ENCODE measurements around the gene FBRSL1. TPM values are rescaled to one million over a fixed set of nuclear protein-coding genes. Genes with fewer than 3 reads are reported as not detected.

Gene FBRSL1
- total RNA-seq, 3 donors from 2014 or later (not counting 1 experiment from before 2014, with no cell fraction given) = 67.5 to 78.0 (median 76.2) TPM

DNA sequence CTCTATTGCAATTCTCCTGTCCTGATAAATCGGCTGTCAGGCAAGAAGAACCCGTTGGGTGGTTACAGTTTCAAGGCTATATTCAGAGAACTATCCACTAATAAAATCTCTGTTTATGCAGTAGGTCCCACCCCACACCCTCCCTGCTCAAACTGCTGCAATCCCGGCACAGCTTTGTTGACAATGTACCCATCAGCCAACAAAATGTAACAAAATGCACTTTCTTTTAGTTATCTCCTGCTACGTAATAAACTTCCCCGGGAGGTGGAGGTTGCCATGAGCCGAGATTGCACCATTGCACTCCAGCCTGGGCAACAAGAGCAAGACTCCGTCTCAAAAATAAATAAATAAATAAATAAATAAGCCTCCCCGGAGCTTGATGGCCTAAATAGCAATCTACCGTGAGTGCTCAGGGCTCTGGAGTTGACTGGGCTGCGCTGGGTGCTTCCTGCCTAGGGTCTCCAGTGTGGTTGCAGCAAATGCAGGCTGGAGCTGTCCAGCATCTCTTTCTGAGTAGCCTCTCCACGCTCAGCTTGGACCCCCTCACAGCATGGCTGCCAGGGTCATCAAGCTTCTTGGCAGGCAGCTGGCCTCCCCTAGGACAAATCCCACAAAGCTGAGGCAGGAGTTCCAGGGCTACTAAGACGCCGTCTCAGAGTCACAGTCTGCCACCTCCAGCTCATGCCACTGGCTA, 43.2 kb upstream of the FBRSL1 start:
- H3K27ac ChIP-seq (ENCODE audit: low read length) = peak overlapping the region; percentile 99
- no peak for TF ChIP-seq CTCF (IDR thresholded peaks at IDR 0.05)
- peak overlapping the region; percentile 95 for H3K27ac Mint-ChIP-seq
- H3K27me3 Mint-ChIP-seq (ENCODE audit: low read depth in 2 of 2) = peaks cover 0 to under 1% of the 10 kb centered on the region in 2 donors
- H3K9me3 ChIP-seq (ENCODE audit: control insufficient read depth, insufficient read depth, low read length) = no peaks in the 10 kb centered on the region
- peaks cover 26 to 35% of the 10 kb centered on the region in 2 donors for H3K4me1 Mint-ChIP-seq
- DNase-seq = no peak
- intact Hi-C loops (cut with micrococcal nuclease) = no loop called here
- no peaks in the 10 kb centered on the region for H3K36me3 ChIP-seq (ENCODE audit: control insufficient read depth, insufficient read depth, low read length)
- ATAC-seq = no peak
- no peaks in the 10 kb centered on the region for H3K36me3 Mint-ChIP-seq
- WGBS (ENCODE audit: insufficient coverage) = 93% methylated on average over 12 of the region's 13 CpGs
- peak overlapping the region; percentile 86 for H3K4me3 Mint-ChIP-seq
- H3K27me3 ChIP-seq (ENCODE audit: control insufficient read depth, insufficient read depth, low read length) = no peaks in the 10 kb centered on the region
- H3K4me3 ChIP-seq (ENCODE audit: low read length) = no peak overlapping the region
- H3K4me1 ChIP-seq (ENCODE audit: control insufficient read depth, insufficient read depth, low read length) = peaks cover 59% of the 10 kb centered on the region
- H3K9me3 Mint-ChIP-seq = no peaks in the 10 kb centered on the region

DNA sequence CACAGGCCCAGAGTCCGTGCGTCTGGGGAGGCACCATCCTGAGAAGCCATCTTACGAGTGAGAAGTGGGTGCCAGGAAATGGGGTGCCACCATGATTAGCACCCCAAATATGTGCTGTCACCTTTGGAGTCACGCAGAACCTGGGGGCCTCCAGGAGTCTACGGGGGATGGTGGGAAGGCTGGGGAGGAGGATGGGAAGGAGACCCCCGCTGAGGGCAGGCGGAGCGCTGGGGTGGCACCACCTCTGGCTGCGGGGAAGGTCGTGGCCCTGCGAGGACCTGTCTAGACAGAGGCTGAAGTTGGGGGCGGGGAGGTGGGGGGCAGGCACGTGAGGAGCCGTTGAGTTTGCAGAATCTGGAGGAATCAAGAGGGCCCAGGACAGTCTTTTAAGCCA, 42.6 kb upstream of the FBRSL1 start:
- Mint-ChIP-seq H3K27me3 (ENCODE audit: low read depth in 2 of 2) (peaks cover 0 to 3% of the 10 kb centered on the region in 2 donors), H3K4me1 (peaks cover 26 to 35% of the 10 kb centered on the region in 2 donors), H3K4me3 (no peak overlapping the region), H3K9me3 (no peaks in the 10 kb centered on the region), H3K36me3 (no peaks in the 10 kb centered on the region), H3K27ac (no peak overlapping the region)
- ATAC-seq (no peak), DNase-seq (no peak)
- intact Hi-C loops (cut with micrococcal nuclease) = no loop called here
- TF ChIP-seq CTCF (IDR thresholded peaks at IDR 0.05) = no peak
- peaks cover 61% of the 10 kb centered on the region for H3K4me1 ChIP-seq (ENCODE audit: control insufficient read depth, insufficient read depth, low read length)
- WGBS (ENCODE audit: insufficient coverage) = 94% methylated on average over 14 of the region's 14 CpGs
- no peak overlapping the region for H3K4me3 ChIP-seq (ENCODE audit: low read length)
- no peak overlapping the region for H3K27ac ChIP-seq (ENCODE audit: low read length)
- H3K36me3 ChIP-seq (ENCODE audit: control insufficient read depth, insufficient read depth, low read length) = no peaks in the 10 kb centered on the region
- H3K27me3 ChIP-seq (ENCODE audit: control insufficient read depth, insufficient read depth, low read length) = no peaks in the 10 kb centered on the region
- H3K9me3 ChIP-seq (ENCODE audit: control insufficient read depth, insufficient read depth, low read length) = no peaks in the 10 kb centered on the region

GRCh38 chr12:132447731-132448462, 42.1 kb upstream of the FBRSL1 start:
- Histone ChIP-seq H3K27ac (ENCODE audit: low read length) (no peak overlapping the region), H3K4me3 (ENCODE audit: low read length) (no peak overlapping the region), H3K9me3 (ENCODE audit: control insufficient read depth, insufficient read depth, low read length) (no peaks in the 10 kb centered on the region), H3K27me3 (ENCODE audit: control insufficient read depth, insufficient read depth, low read length) (no peaks in the 10 kb centered on the region), H3K4me1 (ENCODE audit: control insufficient read depth, insufficient read depth, low read length) (peaks cover 61% of the 10 kb centered on the region), H3K36me3 (ENCODE audit: control insufficient read depth, insufficient read depth, low read length) (no peaks in the 10 kb centered on the region)
- no peak for ATAC-seq
- H3K36me3 Mint-ChIP-seq = no peaks in the 10 kb centered on the region
- DNase-seq = peak in 1 of 2 donors; percentile 43
- H3K27me3 Mint-ChIP-seq (ENCODE audit: low read depth in 2 of 2) = peaks cover 0 to 6% of the 10 kb centered on the region in 2 donors
- H3K9me3 Mint-ChIP-seq = no peaks in the 10 kb centered on the region
- intact Hi-C loops (cut with micrococcal nuclease) = no loop called here
- no peak overlapping the region for H3K4me3 Mint-ChIP-seq
- no peak for TF ChIP-seq CTCF (IDR thresholded peaks at IDR 0.05)
- H3K4me1 Mint-ChIP-seq = peaks cover 26 to 35% of the 10 kb centered on the region in 2 donors
- no peak overlapping the region for H3K27ac Mint-ChIP-seq
- 87% methylated on average over 23 of the region's 23 CpGs for WGBS (ENCODE audit: insufficient coverage)

All from natural killer cell (primary cell).